ENCODE measurements around the gene MCRIP2.

The MCRIP2 gene

DNA sequence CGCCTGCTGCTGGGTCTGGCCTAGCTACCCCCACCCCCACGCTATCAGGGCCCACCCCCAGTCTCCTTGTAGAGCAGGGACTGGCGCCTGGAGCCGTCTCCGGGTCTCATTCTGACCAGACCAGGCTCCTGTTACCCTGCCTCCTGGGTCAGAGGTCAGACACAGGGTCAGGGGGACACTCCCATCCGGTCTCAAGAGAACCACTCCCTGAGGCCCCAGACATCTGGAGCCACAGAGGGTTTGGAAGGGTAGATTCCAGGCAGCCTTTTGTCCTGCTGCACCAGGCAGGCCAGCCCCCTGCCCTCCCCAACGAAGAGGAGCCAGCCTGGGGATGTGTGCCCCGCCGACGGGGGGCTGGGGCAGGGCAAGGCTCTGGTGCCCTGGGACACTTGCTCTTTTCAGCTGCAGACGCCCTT is 11.8 kb upstream of the MCRIP2 start:
- no peak for TF ChIP-seq CTCF (IDR thresholded peaks at IDR 0.05; ENCODE audit: insufficient read depth, low read length, poor library complexity, severe bottlenecking)
- no peak for DNase-seq (ENCODE audit: extremely low read depth, insufficient read length)
- no peaks in the 10 kb centered on the region for H3K27me3 ChIP-seq (replicated peaks; ENCODE audit: control insufficient read depth, insufficient read depth, low read length)
- H3K4me3 ChIP-seq (replicated peaks; ENCODE audit: low read depth, low read length) = no peak overlapping the region
- peaks cover 4% of the 10 kb centered on the region; the same call in 1 of the 2 replicates for H3K36me3 ChIP-seq (ENCODE audit: control insufficient read depth, insufficient read depth, low read length)

- no peak overlapping the region for H3K4me3 ChIP-seq (replicated peaks; ENCODE audit: low read depth, low read length)
- H3K27me3 ChIP-seq (replicated peaks; ENCODE audit: control insufficient read depth, insufficient read depth, low read length) = no peaks in the 10 kb centered on the region
- no peak for DNase-seq (ENCODE audit: extremely low read depth, insufficient read length)
- no peak for TF ChIP-seq CTCF (IDR thresholded peaks at IDR 0.05; ENCODE audit: insufficient read depth, low read length, poor library complexity, severe bottlenecking)
- H3K36me3 ChIP-seq (ENCODE audit: control insufficient read depth, insufficient read depth, low read length) = peaks cover 4% of the 10 kb centered on the region; the same call in 1 of the 2 replicates
Measured at GRCh38 chr16:630249-630814, 11.3 kb upstream of the MCRIP2 start.

DNA sequence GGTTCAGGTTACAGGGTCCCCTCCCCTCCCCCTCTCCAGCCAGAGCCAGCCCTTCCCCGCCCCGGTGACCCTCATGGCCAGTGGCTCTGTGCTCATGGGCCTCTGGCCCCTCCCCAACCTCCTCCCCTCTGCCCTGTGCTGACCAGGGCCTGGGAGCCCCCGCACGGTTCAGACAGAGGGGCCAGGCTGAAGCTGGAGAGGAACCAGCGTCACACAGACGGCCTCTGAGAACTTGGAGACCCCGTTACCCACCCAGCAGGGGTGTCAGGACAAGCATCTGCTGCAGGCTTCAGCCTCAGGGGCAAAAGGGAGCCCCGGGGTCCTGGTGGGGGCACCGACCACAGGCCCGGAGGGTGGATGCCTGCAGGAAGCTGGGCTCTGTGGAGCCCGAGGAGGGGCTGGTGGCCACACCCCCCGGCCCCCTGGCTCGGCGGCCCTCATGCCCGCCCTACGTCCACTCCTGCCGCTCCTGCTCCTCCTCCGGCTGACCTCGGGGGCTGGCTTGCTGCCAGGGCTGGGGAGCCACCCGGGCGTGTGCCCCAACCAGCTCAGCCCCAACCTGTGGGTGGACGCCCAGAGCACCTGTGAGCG is 10.7 kb upstream of the MCRIP2 start, which contains the start of gene WFIKKN1:
WFIKKN1 (plus strand) TSS at position 171 of the 591 bp plus-strand sequence; CDS start at position 440, 269 bp downstream.
- H3K27me3 ChIP-seq (replicated peaks; ENCODE audit: control insufficient read depth, insufficient read depth, low read length) = no peaks in the 10 kb centered on the region
- peaks cover 4% of the 10 kb centered on the region; the same call in 1 of the 2 replicates for H3K36me3 ChIP-seq (ENCODE audit: control insufficient read depth, insufficient read depth, low read length)
- TF ChIP-seq CTCF (IDR thresholded peaks at IDR 0.05; ENCODE audit: insufficient read depth, low read length, poor library complexity, severe bottlenecking) = no peak
- H3K4me3 ChIP-seq (replicated peaks; ENCODE audit: low read depth, low read length) = no peak within 1 kb of the TSS
- DNase-seq (ENCODE audit: extremely low read depth, insufficient read length) = no peak

DNA sequence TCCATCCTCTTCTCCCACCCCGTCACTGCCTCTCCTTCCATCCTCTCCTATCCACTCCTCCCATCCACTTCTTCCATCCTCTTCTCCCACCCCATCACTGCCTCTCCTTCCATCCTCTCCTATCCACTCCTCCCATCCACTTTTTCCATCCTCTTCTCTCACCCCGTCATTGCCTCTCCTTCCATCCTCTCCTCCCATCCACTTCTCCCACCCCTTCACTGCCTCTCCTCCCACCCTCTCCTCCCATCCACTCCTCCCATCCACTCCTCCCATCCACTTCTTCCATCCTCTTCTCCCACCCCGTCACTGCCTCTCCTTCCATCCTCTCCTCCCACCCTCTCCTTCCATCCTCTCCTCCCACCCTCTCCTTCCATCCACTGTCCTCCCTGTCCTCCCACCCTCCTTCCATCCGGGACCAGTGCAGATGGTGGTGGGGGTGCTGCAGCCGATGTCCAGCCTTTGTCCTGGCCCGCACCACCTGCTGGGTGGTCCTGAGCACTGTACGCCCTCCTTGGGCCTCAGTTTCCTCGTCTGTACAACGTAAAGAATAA is 9.7 kb upstream of the MCRIP2 start:
- Histone ChIP-seq H3K27me3 (replicated peaks; ENCODE audit: control insufficient read depth, insufficient read depth, low read length) (no peaks in the 10 kb centered on the region), H3K36me3 (ENCODE audit: control insufficient read depth, insufficient read depth, low read length) (peaks cover 4% of the 10 kb centered on the region; the same call in 1 of the 2 replicates), H3K4me3 (replicated peaks; ENCODE audit: low read depth, low read length) (no peak overlapping the region)
- TF ChIP-seq CTCF (IDR thresholded peaks at IDR 0.05; ENCODE audit: insufficient read depth, low read length, poor library complexity, severe bottlenecking) = no peak
- no peak for DNase-seq (ENCODE audit: extremely low read depth, insufficient read length)

GRCh38 chr16:632486-633335 is 8.9 kb upstream of the MCRIP2 start:
- Histone ChIP-seq H3K27me3 (replicated peaks; ENCODE audit: control insufficient read depth, insufficient read depth, low read length) (no peaks in the 10 kb centered on the region), H3K4me3 (replicated peaks; ENCODE audit: low read depth, low read length) (no peak overlapping the region), H3K36me3 (ENCODE audit: control insufficient read depth, insufficient read depth, low read length) (peaks cover 4% of the 10 kb centered on the region; the same call in 1 of the 2 replicates)
- DNase-seq (ENCODE audit: extremely low read depth, insufficient read length) = no peak
- TF ChIP-seq CTCF (IDR thresholded peaks at IDR 0.05; ENCODE audit: insufficient read depth, low read length, poor library complexity, severe bottlenecking) = no peak

Measured in GM06990 (cell line).